Stimulated activated CD8-positive, alpha-beta memory T cell treated with anti-CD3 and anti-CD28 coated beads, Interleukin-4, amount 100 ng/mL, for 48 hours (primary cell): ENCODE data around the gene TRNT1.

Experiments
- DNase-seq: peaks from one replicate; pipeline ENCODE4 v3.0.0-alpha.2; 2020

Gene TRNT1

GRCh38 chr3:3126477-3127431 is at the start of gene TRNT1:
TRNT1 (plus strand) TSS chr3:3126940; CDS start chr3:3129041, 2,101 bp downstream.
- peak; percentile 97 for DNase-seq

GRCh38 chr3:3080309-3080708 is 46.4 kb upstream of the TRNT1 start:
- DNase-seq = no peak

- DNase-seq = no peak
Measured at GRCh38 chr3:3081381-3082233, 45.1 kb upstream of the TRNT1 start.

- DNase-seq = no peak
Measured at GRCh38 chr3:3082234-3082924, 44.4 kb upstream of the TRNT1 start.

GRCh38 chr3:3084890-3085289 is 41.9 kb upstream of the TRNT1 start:
- DNase-seq = no peak

GRCh38 chr3:3085782-3086181 is 41.0 kb upstream of the TRNT1 start:
- DNase-seq = no peak

GRCh38 chr3:3086239-3086638 is 40.5 kb upstream of the TRNT1 start:
- DNase-seq = no peak

- DNase-seq = no peak
Measured at GRCh38 chr3:3087279-3087678, 39.5 kb upstream of the TRNT1 start.

GRCh38 chr3:3087716-3088465 is 38.8 kb upstream of the TRNT1 start:
- DNase-seq = no peak

GRCh38 chr3:3089017-3089416 is 37.7 kb upstream of the TRNT1 start:
- no peak for DNase-seq

- no peak for DNase-seq
Measured at GRCh38 chr3:3097958-3098357, 28.8 kb upstream of the TRNT1 start.

- DNase-seq = no peak
Measured at GRCh38 chr3:3101660-3102458, 24.9 kb upstream of the TRNT1 start.

- DNase-seq = no peak
Measured at GRCh38 chr3:3102751-3103150, 24.0 kb upstream of the TRNT1 start.

- no peak for DNase-seq
Measured at GRCh38 chr3:3105246-3105645, 21.5 kb upstream of the TRNT1 start.

GRCh38 chr3:3105815-3106214 is 20.9 kb upstream of the TRNT1 start:
- no peak for DNase-seq

GRCh38 chr3:3107181-3107580 is 19.6 kb upstream of the TRNT1 start:
- DNase-seq = no peak

GRCh38 chr3:3107858-3108257 is 18.9 kb upstream of the TRNT1 start:
- DNase-seq = no peak

- DNase-seq = no peak
Measured at GRCh38 chr3:3109407-3110298, 17.1 kb upstream of the TRNT1 start.

- no peak for DNase-seq
Measured at GRCh38 chr3:3110299-3110630, 16.5 kb upstream of the TRNT1 start, which contains the start of gene IL5RA. IL5RA (minus strand) TSS chr3:3110374; CDS start chr3:3104984, 5,390 bp downstream.

GRCh38 chr3:3110749-3111361 is 15.9 kb upstream of the TRNT1 start:
- no peak for DNase-seq
